DMS 273 treated with DMSO at 0.1 percent for 48 hours (cell line): Measurements from ENCODE around the gene MMAA.
A peak's percentile ranks its signal among the peaks of the same experiment; 100 is the strongest.
"Not testable (repeated sequence)": the region's sequence is repeated elsewhere in the genome, so short reads cannot be mapped to it uniquely, and the experiment has no call there.

ENCODE experiments used
- DNase-seq: peaks from one replicate; lab custom pipeline; 2025; lab: John Stamatoyannopoulos, UW

Gene MMAA

DNA sequence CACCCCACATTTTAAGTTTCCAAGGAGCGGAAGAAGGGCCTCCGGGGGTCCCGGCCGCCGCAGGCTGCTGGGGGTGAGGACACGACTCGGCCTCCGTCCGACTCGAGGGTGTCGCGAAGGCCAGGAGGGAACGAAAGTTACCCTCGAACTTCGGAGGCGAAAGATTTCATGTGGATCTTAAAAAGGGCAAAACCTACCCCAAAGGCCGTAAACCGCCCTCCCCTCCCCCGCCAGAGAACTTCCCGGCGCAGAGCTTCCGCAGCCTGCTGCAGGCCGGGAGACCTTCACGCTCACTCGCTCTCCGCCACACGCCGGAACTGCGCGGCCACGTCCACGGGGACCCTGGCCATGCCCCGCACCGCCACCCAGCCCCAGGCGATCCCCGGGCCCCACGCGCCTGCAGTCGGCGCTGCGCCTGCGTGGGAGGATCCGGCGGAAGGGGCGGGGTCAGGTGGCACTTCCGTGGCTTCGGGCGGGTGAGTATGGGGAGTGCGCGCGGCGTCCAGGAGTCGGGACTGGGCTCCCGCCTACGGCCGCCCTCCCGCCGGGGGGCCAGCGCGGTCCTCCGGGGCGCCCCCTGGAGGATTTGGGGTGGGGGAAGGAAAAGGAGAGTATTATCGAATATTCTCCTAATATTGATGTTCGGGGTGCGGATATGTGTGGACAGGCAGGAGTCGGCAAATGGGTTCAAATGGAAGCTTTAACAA lies at the start of gene MMAA:
MMAA (plus strand) TSS at position 454 of the 707 bp plus-strand sequence. CDS start 19,755 bp downstream, outside the sequence.
- peak; percentile 52 for DNase-seq

DNA sequence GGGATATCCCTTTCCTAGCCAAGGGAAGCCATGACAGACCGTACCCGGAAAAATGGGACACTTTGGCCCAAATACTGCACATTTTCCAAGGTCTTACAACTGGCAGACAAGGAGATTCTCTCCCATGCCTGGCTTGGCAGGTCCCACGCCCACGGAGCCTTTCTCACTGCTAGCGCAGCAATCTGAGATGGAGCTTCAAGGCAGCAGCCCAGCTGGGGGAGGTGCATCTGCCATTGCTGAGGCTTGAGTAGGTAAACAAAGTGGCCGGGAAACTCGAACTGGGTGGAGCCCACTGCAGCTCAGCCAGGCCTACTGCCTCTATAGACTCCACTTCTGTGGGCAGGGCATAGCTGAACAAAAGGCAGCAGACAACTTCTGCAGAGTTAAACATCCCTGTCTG lies 44.6 kb upstream of the MMAA start:
- DNase-seq = not testable (repeated sequence)

DNA sequence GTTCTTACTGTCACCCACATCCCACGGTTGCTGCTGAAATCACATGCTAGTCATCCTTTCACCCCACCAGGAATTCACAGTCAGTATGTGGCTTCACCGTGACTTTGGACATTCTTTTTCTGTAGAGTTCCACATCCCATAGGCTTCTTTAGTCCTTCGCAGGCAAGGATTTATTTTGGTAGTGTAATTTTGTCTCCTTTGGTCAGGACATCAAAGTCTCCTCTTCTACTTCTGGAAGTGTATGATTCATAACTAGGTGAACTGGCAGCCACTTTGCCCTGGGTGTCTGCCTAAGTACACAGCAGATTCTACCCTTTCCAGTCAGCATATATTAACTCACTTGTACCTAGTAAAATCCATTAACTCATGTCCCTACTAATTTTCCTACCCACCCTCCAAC lies 38.3 kb upstream of the MMAA start:
- DNase-seq = no peak

DNA sequence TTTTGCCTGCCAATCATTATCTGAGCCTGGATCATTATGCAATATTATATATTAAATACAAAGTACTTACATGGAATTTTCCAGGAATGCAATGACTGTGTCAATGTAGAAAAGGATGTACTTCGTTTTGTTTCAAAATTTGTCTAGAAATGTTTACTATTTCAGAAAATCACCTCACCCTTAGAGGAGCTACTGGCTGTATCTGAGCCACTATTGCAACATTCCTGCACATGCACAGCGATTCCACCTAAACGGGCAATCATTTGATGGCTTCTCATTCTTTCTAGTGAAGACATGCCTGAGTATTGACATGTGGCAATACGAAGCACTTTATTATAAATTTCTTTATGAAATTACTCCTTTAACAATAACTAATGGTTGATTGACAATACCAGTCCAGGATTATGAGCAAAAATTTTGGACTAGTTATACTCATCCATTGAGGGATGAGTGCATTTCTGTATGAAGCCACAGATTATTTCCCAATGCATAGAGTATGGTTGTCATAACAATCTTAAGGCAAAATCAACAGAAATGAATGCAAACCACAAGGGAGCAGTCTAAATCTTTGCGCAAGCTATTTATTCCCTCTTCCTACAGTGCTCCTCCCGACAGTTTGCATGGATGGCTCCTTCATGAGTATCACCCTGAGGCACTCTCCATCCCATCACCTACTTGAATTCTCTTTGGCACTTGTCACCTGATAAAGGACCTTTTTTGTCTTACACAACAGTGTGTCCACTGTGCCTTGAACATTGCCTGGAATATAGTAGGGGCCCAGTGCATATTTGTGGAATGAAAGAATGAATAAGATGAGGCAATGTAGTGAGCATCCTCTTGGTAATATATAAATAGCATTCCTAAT lies 35.8 kb upstream of the MMAA start:
- DNase-seq = no peak

DNA sequence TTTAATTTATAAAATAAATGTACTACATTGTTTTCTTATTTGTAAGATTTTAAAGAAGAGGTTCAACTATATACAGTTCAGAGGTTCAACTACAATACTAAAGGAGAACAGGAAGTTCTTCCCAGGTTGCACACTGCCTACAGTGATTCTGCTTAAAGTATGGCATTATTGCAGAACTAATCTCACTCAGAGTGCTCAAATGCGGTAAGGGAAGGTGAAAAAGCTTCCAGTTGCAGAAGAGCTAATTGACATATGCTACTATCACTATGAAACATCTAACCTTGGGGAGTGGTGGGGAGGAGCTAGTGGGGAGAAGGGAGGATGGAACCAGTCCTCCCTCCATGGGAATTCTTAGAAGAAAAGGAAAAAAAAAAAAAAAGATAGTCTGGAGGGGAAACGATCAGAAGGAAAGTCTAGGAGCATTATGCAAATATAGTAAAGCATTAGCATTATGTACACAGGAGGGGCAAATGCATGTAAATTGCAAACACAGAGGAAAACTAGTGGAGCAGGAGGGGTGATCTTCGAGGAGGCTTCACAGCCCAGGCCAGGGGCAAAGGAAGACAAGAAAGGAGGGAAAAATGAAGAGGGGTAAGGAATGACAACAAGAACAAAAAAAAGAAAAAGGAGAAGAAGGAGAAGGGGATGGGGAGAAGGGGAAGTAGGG lies 32.0 kb upstream of the MMAA start:
- no peak for DNase-seq

DNA sequence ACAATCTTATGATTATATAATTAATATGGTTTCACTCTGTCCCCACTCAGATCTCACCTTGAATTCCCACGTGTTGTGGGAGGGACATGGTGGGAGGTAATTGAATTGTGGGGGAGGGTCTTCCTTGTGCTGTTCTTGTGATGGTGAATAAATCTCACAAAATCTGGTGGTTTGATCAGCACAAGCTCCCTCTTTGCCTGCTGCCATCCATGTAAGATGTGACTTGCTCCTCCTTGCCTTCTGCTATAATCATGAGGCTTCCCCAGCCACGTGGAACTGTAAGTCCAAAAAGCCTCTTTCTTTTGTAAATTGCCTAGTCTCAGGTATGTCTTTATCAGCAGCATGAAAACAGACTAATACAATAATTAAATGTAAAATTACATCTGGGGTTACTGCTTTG lies 29.8 kb upstream of the MMAA start:
- DNase-seq = not testable (repeated sequence)

DNA sequence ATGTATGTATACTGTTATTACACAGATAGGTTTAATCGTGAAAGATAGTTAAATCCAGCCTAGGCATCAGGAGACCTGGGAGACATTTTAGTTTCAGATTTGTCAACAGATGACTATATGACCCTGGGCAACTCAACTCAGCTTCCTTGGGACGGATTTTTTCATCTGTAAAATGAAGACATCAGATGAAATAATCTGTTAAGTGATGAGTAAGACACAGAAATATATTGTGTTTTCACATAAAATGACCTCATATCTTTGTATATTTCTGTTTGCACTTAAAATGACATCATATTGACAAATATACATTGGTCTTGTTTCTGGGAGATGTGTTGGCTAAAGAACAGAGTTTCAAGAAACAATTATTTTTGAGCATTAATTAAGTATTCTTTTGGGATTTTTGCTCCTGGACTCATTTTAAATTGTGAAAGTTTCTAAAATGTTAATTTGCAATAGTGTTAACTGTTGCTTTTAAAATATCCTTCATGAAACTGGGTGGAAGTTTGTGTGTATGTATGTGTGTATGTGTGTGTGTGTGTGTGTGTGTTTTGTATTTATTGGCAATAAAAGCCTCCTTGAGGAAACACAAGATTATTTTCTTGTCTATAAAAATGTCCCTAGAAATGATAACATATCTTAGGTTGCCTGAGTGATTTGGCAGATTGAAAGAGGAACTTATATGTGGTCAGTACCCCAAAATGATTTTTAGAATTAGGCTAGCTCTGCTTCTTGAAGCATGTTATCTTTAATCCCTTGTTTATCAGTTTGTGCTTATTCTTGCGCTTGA lies 29.1 kb upstream of the MMAA start:
- no peak for DNase-seq

DNA sequence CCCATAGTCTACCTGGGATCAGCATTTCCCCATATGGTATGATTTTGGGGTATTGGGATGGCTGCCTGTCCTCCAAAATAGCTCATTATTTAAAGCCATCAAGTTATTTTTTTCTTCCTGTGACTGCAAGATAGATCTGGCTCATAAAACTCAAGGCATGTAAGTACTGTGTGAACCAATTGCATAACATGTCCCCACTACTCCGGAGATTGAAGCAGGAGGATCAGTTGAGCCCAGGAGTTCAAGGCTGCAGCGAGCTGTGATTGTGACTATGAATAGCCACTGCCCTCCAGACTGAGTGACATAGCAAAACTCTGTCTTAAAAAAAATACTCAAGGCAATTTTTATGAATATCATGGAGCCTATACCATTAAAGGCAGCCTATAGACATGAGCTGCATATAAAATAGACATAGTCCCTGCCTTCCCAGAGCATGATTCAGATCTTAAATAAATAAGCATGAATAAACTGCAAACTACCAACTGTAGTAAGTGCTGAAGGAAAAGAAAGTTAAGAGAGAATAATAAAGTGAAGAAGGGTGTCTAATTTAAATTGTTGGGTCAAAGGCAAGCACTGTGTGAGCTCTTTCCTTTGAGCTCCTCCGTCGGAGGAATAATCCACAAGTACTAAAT lies 16.9 kb upstream of the MMAA start:
- DNase-seq = no peak

DNA sequence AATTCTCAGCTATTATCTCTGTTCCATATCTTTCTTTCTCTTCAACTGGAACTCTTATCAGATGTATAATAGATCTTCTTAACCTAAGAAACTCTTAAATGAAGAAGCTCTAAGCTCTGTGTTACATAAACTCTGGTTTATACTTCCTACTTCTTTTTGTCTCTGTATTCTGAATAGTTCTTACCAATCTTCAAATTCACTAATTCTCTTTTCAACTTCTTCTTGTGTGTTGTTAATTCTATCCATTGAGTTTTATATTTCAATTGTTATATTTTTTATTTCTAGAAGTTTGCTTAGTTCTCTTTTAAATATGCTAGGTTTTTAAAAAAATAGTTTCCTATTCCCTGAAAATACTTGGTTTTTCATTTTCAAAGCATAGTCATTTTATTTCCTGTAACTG lies 13.2 kb upstream of the MMAA start:
- no peak for DNase-seq

DNA sequence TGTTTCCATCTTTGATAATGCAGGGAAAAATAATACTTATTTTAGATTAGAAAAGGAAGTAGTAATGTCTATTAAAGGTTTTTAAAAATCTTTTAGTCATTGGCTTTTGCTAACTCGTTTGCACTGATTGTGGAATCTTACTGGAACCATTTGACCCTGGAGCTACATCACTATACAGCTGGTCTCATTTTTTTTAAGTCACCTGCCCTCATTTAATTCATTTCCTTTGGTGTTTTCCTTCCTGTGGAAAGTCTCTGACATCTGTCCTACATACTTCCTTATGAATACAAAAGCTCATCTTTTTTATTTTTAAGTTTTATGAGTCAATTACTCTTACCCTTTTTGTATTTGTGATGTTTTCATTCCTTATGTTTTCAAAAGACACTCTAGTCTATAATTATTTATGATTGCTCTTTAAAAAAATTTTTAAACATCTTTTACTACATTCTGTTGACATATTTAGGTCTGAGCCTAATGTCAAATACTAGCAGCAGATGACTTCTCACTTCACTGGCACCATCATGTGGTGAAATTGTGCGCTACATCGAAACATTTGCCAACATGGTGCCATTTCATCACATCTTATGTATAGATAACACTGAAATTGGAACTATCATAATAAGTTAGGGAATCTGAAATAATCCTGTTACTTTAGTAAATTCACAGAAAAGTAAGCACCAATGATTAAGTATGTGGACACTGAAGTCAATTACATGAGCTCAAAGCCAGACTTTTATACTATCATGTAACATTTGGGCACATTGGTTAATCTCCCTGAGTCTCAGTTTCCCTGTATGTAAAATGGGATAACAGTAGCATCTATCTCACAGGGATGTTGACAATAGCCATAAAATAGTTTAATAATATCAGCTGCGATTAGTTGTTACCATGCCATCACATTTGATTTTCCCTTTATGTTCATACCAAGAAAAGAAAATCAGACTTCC lies 9.4 kb upstream of the MMAA start:
- no peak for DNase-seq

DNA sequence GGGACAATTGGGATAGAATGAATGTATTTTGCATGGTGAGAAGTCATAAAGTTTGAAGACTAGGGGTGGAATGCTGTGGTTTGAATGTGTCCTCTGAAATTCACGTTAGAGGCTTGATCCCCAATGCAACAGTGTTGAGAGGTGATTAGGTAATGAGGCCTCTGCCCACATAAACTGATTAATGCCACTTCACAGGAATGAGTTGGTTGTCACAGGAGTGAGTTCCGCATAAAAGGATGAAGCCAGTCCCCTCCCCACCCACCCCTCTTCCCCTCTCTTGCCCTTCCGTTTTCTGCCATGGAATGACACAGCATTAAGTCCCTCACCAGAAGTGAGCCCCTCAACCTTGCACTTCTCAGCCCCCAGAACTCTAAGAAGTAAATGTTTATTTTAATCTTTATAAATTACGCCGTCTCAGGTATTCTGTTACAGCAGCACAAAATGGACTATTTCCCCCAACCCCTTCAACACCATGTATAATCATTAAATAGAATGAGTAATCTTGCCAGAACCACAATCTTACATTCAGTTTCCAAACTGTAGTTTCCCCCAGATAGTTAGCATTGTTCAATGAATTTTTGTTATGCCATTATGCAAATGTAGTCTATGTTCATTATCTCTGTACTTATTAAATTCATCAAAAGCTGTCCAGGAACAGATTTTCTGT lies 5.5 kb upstream of the MMAA start:
- DNase-seq = no peak

DNA sequence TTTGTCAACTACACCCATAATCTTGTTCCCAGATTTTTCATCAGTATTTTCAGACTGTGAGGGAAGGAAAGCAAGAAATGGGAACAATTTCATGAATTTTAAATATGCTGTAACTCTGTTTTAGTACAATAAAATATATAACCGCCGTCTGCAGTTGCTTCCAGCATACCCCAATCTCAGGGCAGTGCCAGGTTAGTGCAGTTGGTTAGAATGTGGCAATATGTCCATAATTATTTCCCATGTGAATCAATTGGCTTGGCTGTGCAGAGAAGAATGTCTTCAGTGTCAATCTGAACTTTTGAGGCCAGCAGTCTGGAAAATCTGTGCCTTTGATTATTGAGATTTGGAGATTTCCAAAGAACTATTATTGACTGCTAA lies 5.0 kb upstream of the MMAA start:
- DNase-seq = no peak

DNA sequence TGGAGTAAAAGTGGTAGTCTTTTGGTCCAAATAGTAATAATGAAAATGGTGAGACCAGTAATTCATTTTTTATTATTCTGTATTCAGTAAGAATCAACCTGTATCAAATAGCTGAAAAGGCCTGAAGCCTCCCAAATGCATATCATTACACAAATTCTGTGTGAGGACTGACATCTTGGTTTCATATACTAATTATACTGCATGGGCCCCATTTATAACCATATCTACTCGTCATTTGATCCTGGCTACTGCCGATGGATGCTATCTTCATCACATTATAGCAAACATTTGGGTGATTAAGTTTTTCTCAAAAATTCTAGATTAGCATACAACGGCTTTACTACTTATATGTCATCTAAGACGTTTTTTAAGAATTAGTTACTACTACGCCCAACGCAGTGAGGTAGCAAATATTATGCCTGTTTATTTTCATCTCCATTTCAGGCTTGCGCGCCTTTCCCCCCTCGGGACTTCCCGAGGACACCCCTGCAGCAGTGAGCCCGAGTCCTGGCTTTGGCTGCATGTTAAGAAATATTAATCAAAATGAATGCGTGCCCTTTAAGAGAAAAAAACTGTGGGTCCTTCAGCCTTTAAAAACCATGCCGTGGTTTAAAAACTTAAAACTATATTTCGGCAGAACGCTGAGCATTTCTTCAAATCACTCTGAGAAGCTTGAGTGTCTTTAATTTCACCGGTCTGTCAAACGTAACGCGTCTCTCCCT lies 814 bp upstream of the MMAA start:
- DNase-seq = no peak

DNA sequence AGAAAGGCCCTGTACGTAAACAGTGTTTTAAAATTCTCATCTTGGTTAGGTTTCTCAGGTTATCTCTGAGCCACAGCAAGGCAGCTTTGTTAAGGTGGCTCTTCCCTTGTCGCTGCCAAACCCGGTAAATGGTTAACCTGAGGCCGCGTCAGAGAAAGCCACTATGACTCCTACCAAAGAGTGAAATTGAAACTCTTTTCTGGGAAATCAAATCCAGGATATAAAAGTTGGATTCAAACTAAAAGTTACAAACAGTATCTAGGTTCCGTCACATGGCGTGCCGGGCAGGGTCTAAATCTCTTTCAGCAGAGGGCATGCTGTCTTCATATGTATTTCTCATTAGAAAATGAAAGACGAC lies 433 bp downstream of the MMAA start:
- DNase-seq = no peak

DNA sequence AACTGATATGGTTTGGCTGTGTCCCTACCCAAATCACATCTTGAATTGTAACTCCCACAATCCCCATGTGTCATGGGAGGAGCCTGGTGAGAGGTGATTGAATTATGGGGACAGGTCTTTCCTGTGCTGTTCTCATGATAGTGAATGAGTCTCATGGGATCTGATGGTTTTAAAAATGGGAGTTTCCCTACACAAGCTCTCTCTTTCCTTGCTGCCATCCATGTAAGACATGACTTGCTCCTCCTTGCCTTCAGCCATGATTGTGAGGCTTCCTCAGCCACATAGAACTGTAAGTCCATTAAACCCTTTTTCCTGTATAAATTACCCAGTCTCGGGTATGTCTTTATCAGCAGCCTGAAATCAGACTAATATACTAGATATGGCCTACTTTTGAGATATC lies 2.9 kb downstream of the MMAA start:
- DNase-seq = not testable (repeated sequence)

DNA sequence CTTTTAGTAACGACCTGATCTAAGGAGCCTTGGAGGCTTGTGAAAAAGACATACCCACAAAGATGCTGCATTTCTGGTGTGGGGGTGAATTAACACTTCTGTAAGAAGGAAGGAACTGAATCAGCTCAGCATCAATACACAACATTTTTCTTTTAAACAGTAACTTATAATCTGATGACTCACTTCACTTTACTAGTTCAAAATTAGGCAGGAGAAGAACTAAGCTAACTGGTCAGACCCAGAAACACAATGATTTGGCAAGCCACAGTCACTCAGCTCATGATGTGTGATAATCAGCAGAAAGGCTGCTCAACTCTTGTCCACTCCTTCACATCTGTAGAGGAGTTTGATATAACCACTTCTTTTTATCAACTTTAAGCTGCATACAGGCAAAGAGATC lies 4.6 kb downstream of the MMAA start:
- DNase-seq = no peak

DNA sequence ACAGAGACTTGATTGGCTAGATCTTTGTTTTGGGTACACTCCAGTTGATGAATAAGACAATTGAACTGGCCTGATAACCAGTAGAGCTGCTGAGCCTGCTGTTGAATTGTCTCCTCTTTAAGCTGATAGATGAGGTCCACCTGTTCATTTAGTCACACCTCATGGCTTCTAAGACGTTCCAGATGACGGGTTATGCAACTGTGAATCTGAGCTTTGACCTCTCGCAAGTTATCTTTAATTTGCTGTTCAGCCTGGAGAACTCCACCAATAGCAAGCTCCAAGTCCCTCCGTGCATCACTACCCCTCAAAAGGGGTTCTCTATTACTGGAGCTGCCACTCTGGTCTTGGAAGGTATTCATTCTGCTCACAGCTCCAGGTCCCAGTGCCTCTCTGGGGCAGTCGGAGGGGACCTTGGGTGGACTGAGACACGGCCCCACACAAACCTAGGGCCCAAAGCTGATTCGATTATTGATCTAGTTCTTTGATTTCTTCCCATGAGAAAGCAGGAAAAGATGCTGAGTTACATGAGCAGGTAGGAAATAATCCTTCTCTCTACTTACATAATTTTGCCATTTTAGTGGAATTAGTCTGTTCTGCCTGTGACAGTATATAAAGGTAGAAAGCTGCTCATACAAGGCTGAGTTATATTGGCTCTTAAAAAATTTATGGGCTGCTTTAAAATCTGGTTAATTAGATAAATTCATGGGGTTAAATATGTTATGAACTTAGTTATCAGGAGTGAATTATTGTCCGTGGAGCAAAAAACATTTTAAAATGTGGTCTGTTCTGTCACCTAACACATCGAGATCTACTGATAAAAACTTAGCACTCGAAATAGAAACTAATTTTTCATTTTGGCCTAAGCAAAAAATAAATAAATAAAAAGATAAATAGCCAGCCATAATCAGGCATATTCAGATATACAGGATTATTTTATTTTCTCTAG lies 6.8 kb downstream of the MMAA start:
- DNase-seq = no peak

DNA sequence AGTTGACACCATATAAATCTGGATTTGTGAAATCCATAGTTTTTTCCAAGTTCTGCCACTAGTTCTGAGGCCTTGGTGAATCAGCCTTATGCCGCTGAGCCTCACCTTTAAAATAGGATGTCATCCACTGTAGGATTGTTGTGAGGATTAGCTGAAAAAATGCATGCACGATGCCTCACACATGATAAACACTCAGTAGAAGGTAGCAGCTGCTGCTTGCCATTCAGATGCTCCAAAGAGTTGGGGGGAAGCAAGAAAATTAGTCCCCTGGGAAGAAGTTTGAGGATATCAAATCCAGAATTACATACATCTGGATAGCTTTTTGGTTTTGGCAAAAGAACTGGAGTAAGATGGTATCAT lies 7.4 kb downstream of the MMAA start:
- peak; percentile 18 for DNase-seq
